HG02610 (cell line): ENCODE measurements around the gene CD55.

Experiments used
- ATAC-seq: cut with Tn5 transposase; IDR thresholded peaks from one replicate; pipeline ENCODE4 v1.9.1; 2021; ENCODE audit warnings: mild to moderate bottlenecking, moderate library complexity; ENCODE audit not compliant: unreplicated experiment

The CD55 gene

GRCh38 chr1:207355513-207356295 is 34.2 kb downstream of the CD55 start:
- ATAC-seq, result no peak

GRCh38 chr1:207361029-207361428 is 39.6 kb downstream of the CD55 start:
- no peak for ATAC-seq

GRCh38 chr1:207361889-207362288 is 40.4 kb downstream of the CD55 start:
- ATAC-seq, result no peak

GRCh38 chr1:207362962-207363860 is 41.7 kb downstream of the CD55 start:
- ATAC-seq, result no peak

GRCh38 chr1:207363871-207364270 is 42.4 kb downstream of the CD55 start:
- ATAC-seq, result no peak

GRCh38 chr1:207364614-207365013 is 43.1 kb downstream of the CD55 start:
- no peak for ATAC-seq

- no peak for ATAC-seq
Measured at GRCh38 chr1:207365063-207365462, 43.6 kb downstream of the CD55 start.

GRCh38 chr1:207366022-207366421 is 44.5 kb downstream of the CD55 start:
- ATAC-seq, result no peak

- no peak for ATAC-seq
Measured at GRCh38 chr1:207388721-207389120, 67.2 kb downstream of the CD55 start.

GRCh38 chr1:207389728-207390464 is 68.4 kb downstream of the CD55 start:
- no peak for ATAC-seq

- ATAC-seq, result no peak
Measured at GRCh38 chr1:207393610-207394009, 72.1 kb downstream of the CD55 start.

- no peak for ATAC-seq
Measured at GRCh38 chr1:207396168-207396746, 74.8 kb downstream of the CD55 start.

- no peak for ATAC-seq
Measured at GRCh38 chr1:207397525-207397926, 76.0 kb downstream of the CD55 start.

GRCh38 chr1:207398986-207399385 is 77.5 kb downstream of the CD55 start:
- no peak for ATAC-seq

GRCh38 chr1:207401578-207401977 is 80.1 kb downstream of the CD55 start:
- no peak for ATAC-seq

- no peak for ATAC-seq
Measured at GRCh38 chr1:207402744-207403143, 81.3 kb downstream of the CD55 start.

- no peak for ATAC-seq
Measured at GRCh38 chr1:207404849-207405525, 83.5 kb downstream of the CD55 start.

- ATAC-seq, result no peak
Measured at GRCh38 chr1:207405814-207406213, 84.3 kb downstream of the CD55 start.

GRCh38 chr1:207407655-207408260 is 86.3 kb downstream of the CD55 start:
- no peak for ATAC-seq
